Fibroblast of lung (primary cell): ENCODE data around the gene CAMK2G. TPM values are rescaled to one million over a fixed set of nuclear protein-coding genes. Genes with fewer than 3 reads are reported as not detected.
A peak's percentile ranks its signal among the peaks of the same experiment; 100 is the strongest.

ENCODE experiments used
- DNase-seq, 2 donors: peaks; one replicate each; pipeline versions ENCODE4 v3.0.0 to v3.0.0-alpha.2; 2010; ENCODE audit warnings: low read depth in 2 of 2
- H2AFZ ChIP-seq: 2 replicates; pipeline ENCODE4 v1.5.1; 2012; ENCODE audit warnings: low read length, control low read depth, inconsistent platforms
- H3K27ac ChIP-seq: 2 replicates; pipeline ENCODE4 v1.5.1; 2011; ENCODE audit warnings: low read length, control low read depth; ENCODE audit not compliant: insufficient read depth
- H3K27me3 ChIP-seq: 2 replicates; pipeline ENCODE4 v1.5.1; 2011; ENCODE audit warnings: mild to moderate bottlenecking, low read length; ENCODE audit not compliant: control insufficient read depth, insufficient read depth
- H3K36me3 ChIP-seq: 2 replicates; pipeline ENCODE4 v1.5.1; 2011; ENCODE audit warnings: low read length; ENCODE audit not compliant: control insufficient read depth, insufficient read depth
- H3K4me1 ChIP-seq: 2 replicates; pipeline ENCODE4 v1.5.1; 2011; ENCODE audit warnings: low read length; ENCODE audit not compliant: control insufficient read depth, insufficient read depth; ENCODE audit errors: extremely low read depth
- H3K4me2 ChIP-seq: 2 replicates; pipeline ENCODE4 v1.5.1; 2011; ENCODE audit warnings: low read length, control low read depth; ENCODE audit not compliant: insufficient read depth; ENCODE audit errors: extremely low read depth
- H3K4me3 ChIP-seq, 4 experiments: fragments of 200-600 bp in 1 of 4; sonication (generic) in 1 of 4; replicated peaks in 1 of 4; 2 replicates each; pipeline ENCODE4 v1.5.1; 2011 to 2016; ENCODE audit warnings: low read length in 4 of 4, low read depth in 3 of 4, mild to moderate bottlenecking in 3 of 4, control low read depth in 2 of 4, inconsistent platforms in 1 of 4, mixed read lengths in 1 of 4; ENCODE audit not compliant: insufficient read depth in 1 of 4; ENCODE audit errors: control extremely low read depth in 1 of 4
- H3K79me2 ChIP-seq: 2 replicates; pipeline ENCODE4 v1.5.1; 2012; ENCODE audit warnings: mild to moderate bottlenecking, low read length, inconsistent platforms; ENCODE audit not compliant: control insufficient read depth, insufficient read depth
- H3K9ac ChIP-seq: 2 replicates; pipeline ENCODE4 v1.5.1; 2011; ENCODE audit warnings: mild to moderate bottlenecking, low read length, control low read depth; ENCODE audit not compliant: insufficient read depth
- H3K9me3 ChIP-seq: 2 replicates; pipeline ENCODE4 v1.5.1; 2012; ENCODE audit warnings: low read depth, low read length; ENCODE audit not compliant: control insufficient read depth, insufficient read depth
- H4K20me1 ChIP-seq: 2 replicates; pipeline ENCODE4 v1.5.1; 2011; ENCODE audit warnings: low read length; ENCODE audit not compliant: control insufficient read depth, insufficient read depth; ENCODE audit errors: extremely low read depth
- CTCF ChIP-seq, 2 donors: IDR thresholded peaks in 1 of 2; conservative IDR thresholded peaks in 1 of 2; 1 replicate in 1 of 2; 2 replicates in 1 of 2; pipeline ENCODE4 v1.5.1; 2011 to 2012; ENCODE audit warnings: low read length in 2 of 2, control low read depth in 1 of 2, inconsistent platforms in 1 of 2, low read depth in 1 of 2, mild to moderate bottlenecking in 1 of 2
- EZH2 ChIP-seq: IDR thresholded peaks from 2 replicates; pipeline ENCODE4 v1.5.1; 2012; ENCODE audit warnings: low read length, control low read depth, mild to moderate bottlenecking; ENCODE audit errors: missing control alignments
- polyA plus RNA-seq, 2 donors: library from polyadenylated mRNA; depleted of rRNA in 1 of 2; stranded (reverse) in 1 of 2; unstranded in 1 of 2; fragments of >200 nt; gene quantifications; 2 replicates each; pipeline ENCODE4 v1.2.1, GENCODE V29; 2011 to 2012; ENCODE audit warnings: missing spikeins in 1 of 2
- total RNA-seq: library from RNA; depleted of rRNA; stranded (reverse); fragments of >200 nt; gene quantifications from 2 replicates; pipeline ENCODE4 v1.2.1, GENCODE V29; 2014

The CAMK2G gene
- total and polyA plus RNA-seq, 2 donors (not counting 1 experiment from before 2014, with no cell fraction given), result 25.9 to 32.2 TPM

GRCh38 chr10:73889014-73889413 lies 14.7 kb upstream of the CAMK2G start:
- no peak overlapping the region for H2AFZ ChIP-seq
- H3K9me3 ChIP-seq, result no peaks in the 10 kb centered on the region
- H3K79me2 ChIP-seq, result no peaks in the 10 kb centered on the region
- peak; percentile 72 to 93 for DNase-seq
- H3K4me3 ChIP-seq, result no peak overlapping the region
- TF ChIP-seq CTCF (conservative IDR thresholded peaks at IDR 0.05 in 1 of 2, IDR thresholded peaks at IDR 0.05 in 1 of 2; ENCODE audit: low read depth in 1 of 2, low read length in 2 of 2), result no peak
- H4K20me1 ChIP-seq, result no peaks in the 10 kb centered on the region
- no peak overlapping the region for H3K9ac ChIP-seq
- H3K4me1 ChIP-seq, result peaks cover 34% of the 10 kb centered on the region
- H3K27me3 ChIP-seq, result no peaks in the 10 kb centered on the region
- peak overlapping the region; percentile 84 for H3K27ac ChIP-seq
- no peaks in the 10 kb centered on the region for H3K36me3 ChIP-seq
- no peak overlapping the region for H3K4me2 ChIP-seq

GRCh38 chr10:73888514-73888913 lies 14.2 kb upstream of the CAMK2G start:
- Histone ChIP-seq H3K4me2 (no peak overlapping the region), H3K4me3 (no peak overlapping the region), H3K79me2 (no peaks in the 10 kb centered on the region), H4K20me1 (no peaks in the 10 kb centered on the region), H3K36me3 (no peaks in the 10 kb centered on the region), H2AFZ (no peak overlapping the region), H3K4me1 (peaks cover 34% of the 10 kb centered on the region), H3K27me3 (no peaks in the 10 kb centered on the region), H3K9me3 (no peaks in the 10 kb centered on the region), H3K27ac (peak overlapping the region; percentile 84), H3K9ac (no peak overlapping the region)
- TF ChIP-seq CTCF (conservative IDR thresholded peaks at IDR 0.05 in 1 of 2, IDR thresholded peaks at IDR 0.05 in 1 of 2; ENCODE audit: low read depth in 1 of 2, low read length in 2 of 2) (no peak), EZH2 (no peak)
- DNase-seq, result peak; percentile 15 to 28

DNA sequence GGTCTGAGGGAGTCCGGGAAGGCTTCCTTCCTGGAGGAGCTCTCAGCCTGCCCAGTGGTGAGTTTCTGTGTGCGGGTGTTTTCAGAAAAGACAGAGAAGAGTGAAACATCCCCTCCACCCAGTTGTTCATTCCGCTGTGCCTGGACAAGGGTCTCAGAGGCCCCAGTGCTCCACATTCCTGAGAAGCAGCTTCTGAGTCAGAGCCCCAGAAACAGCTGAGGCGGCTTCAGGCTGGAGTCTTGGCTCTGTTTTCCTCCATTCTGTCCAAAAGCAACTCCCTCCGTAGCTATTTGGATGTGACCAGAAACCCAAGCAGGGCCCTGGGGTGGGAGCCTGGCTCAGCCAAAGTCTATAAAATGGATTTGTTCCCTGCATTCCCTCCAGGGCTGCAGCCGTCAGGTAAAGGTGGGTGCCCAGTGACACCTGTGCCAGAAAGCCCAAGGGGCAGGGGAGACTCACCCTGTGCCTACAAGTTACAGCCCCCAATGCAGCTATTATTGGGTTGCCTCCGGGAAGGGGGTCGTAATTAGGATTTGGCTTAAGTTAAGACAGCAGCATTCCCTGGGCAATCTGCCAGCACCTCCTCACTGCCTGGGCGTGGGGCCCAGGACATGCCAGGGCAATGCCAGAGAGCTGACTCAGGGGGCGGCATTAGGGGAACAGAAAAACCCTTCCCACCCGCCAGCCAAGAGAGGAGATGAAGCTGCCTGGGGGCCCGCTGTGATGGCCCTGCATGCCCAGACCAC lies 13.1 kb upstream of the CAMK2G start:
- peak overlapping the region; percentile 84 for H3K27ac ChIP-seq
- H4K20me1 ChIP-seq, result no peaks in the 10 kb centered on the region
- H3K9ac ChIP-seq, result peak overlapping the region; percentile 9
- TF ChIP-seq EZH2 (no peak), CTCF (conservative IDR thresholded peaks at IDR 0.05 in 1 of 2, IDR thresholded peaks at IDR 0.05 in 1 of 2; ENCODE audit: low read depth in 1 of 2, low read length in 2 of 2) (no peak)
- H3K36me3 ChIP-seq, result no peaks in the 10 kb centered on the region
- H3K4me1 ChIP-seq, result peaks cover 29% of the 10 kb centered on the region
- DNase-seq, result peak; percentile 93 to 95
- H3K4me3 ChIP-seq, result peak overlapping the region in 1 of 4 experiments; percentile 15
- H3K9me3 ChIP-seq, result no peaks in the 10 kb centered on the region
- no peak overlapping the region for H2AFZ ChIP-seq
- H3K27me3 ChIP-seq, result no peaks in the 10 kb centered on the region
- H3K4me2 ChIP-seq, result peak overlapping the region; percentile 42
- no peaks in the 10 kb centered on the region for H3K79me2 ChIP-seq
